ENCODE data around the gene PHYHD1. TPM values are rescaled to one million over a fixed set of nuclear protein-coding genes. Genes with fewer than 3 reads are reported as not detected.

The PHYHD1 gene
- total and polyA plus RNA-seq, 2 of the 13 experiments (the other 11 are each of a cell fraction or from before 2014, with no cell fraction given): 10.6 to 25.3 TPM

- TF ChIP-seq ZNF160 (CRISPR knock-in tag; IDR thresholded peaks at IDR 0.05): no peak
- TF ChIP-seq ZNF496 (CRISPR knock-in tag; IDR thresholded peaks at IDR 0.05; ENCODE audit: insufficient replicate concordance): no peak
- TF ChIP-seq ZFP91 (CRISPR knock-in tag; IDR thresholded peaks at IDR 0.05; ENCODE audit: borderline replicate concordance): peak; percentile 100
- TF ChIP-seq FOXC1 (CRISPR knock-in tag; IDR thresholded peaks at IDR 0.05; ENCODE audit: borderline replicate concordance): no peak; the same call in 1 of the 2 replicates
- no peak for TF ChIP-seq ZNF740 (CRISPR knock-in tag; IDR thresholded peaks at IDR 0.05)
- TF ChIP-seq KDM5B (CRISPR knock-in tag; IDR thresholded peaks at IDR 0.05; ENCODE audit: borderline replicate concordance): no peak; the same call in 1 of the 2 replicates
- TF ChIP-seq SOX13 (IDR thresholded peaks at IDR 0.05): no peak
- peak in 1 of 2 experiments; percentile 59; a peak in 1 of 4 replicates for TF ChIP-seq SOX13 (CRISPR knock-in tag; conservative IDR thresholded peaks at IDR 0.05 in 1 of 2, IDR thresholded peaks at IDR 0.05 in 1 of 2)
- no peak for TF ChIP-seq HOXA5 (CRISPR knock-in tag; IDR thresholded peaks at IDR 0.05)
- TF ChIP-seq ZFP62 (CRISPR knock-in tag; IDR thresholded peaks at IDR 0.05): no peak
- TF ChIP-seq POLR2AphosphoS5 (IDR thresholded peaks at IDR 0.05; ENCODE audit: low read depth, low read length): peak; percentile 59
- TF ChIP-seq HNF1B (CRISPR knock-in tag; IDR thresholded peaks at IDR 0.05): peak; percentile 76
Observed at GRCh38 chr9:128881884-128882676, 38.7 kb upstream of the PHYHD1 start, which contains the start of the genes KYAT1 and LRRC8A (continued).
